Activated T-helper 1 cell treated with Interleukin-2 at 50 U/mL for 16 hours (primary cell): Measurements from ENCODE around the gene POU3F1.
A peak's percentile ranks its signal among the peaks of the same experiment; 100 is the strongest.

ENCODE experiments used
- DNase-seq: peaks from one replicate; pipeline ENCODE4 v3.0.0-alpha.2; 2020; ENCODE audit warnings: low read depth

POU3F1 gene

GRCh38 chr1:38046333-38046883, at the start of gene POU3F1:
POU3F1 (minus strand) TSS chr1:38046793; CDS start chr1:38046743, 50 bp downstream.
- peak; percentile 4 for DNase-seq

GRCh38 chr1:38095454-38095931, 48.9 kb upstream of the POU3F1 start:
- no peak for DNase-seq

- no peak for DNase-seq
Measured at GRCh38 chr1:38094711-38095290, 48.2 kb upstream of the POU3F1 start.

- no peak for DNase-seq
Measured at GRCh38 chr1:38093569-38094520, 47.3 kb upstream of the POU3F1 start.

GRCh38 chr1:38092256-38092655, 45.7 kb upstream of the POU3F1 start:
- no peak for DNase-seq

- DNase-seq: no peak
Measured at GRCh38 chr1:38090796-38091195, 44.2 kb upstream of the POU3F1 start.

- no peak for DNase-seq
Measured at GRCh38 chr1:38089712-38090360, 43.2 kb upstream of the POU3F1 start.

GRCh38 chr1:38088791-38089190, 42.2 kb upstream of the POU3F1 start:
- no peak for DNase-seq

GRCh38 chr1:38088366-38088765, 41.8 kb upstream of the POU3F1 start:
- DNase-seq: no peak

- DNase-seq: no peak
Measured at GRCh38 chr1:38087676-38088075, 41.1 kb upstream of the POU3F1 start.

GRCh38 chr1:38085666-38086330, 39.2 kb upstream of the POU3F1 start:
- no peak for DNase-seq

GRCh38 chr1:38084700-38085099, 38.1 kb upstream of the POU3F1 start:
- DNase-seq: no peak

- no peak for DNase-seq
Measured at GRCh38 chr1:38084113-38084512, 37.5 kb upstream of the POU3F1 start.

GRCh38 chr1:38083541-38083940, 36.9 kb upstream of the POU3F1 start:
- no peak for DNase-seq

- DNase-seq: no peak
Measured at GRCh38 chr1:38082769-38083263, 36.2 kb upstream of the POU3F1 start.

- DNase-seq: no peak
Measured at GRCh38 chr1:38079019-38079418, 32.4 kb upstream of the POU3F1 start.

GRCh38 chr1:38077523-38078147, 31.0 kb upstream of the POU3F1 start:
- no peak for DNase-seq

GRCh38 chr1:38076455-38076854, 29.9 kb upstream of the POU3F1 start:
- no peak for DNase-seq

GRCh38 chr1:38076038-38076437, 29.4 kb upstream of the POU3F1 start:
- DNase-seq: no peak

GRCh38 chr1:38075191-38075590, 28.6 kb upstream of the POU3F1 start:
- DNase-seq: no peak

GRCh38 chr1:38074302-38074677, 27.7 kb upstream of the POU3F1 start:
- DNase-seq: no peak
